Coronary artery (tissue), 2 donors: Measurements from ENCODE around the gene TRAT1.
"Not testable (repeated sequence)": the region's sequence is repeated elsewhere in the genome, so short reads cannot be mapped to it uniquely, and the experiment has no call there.

Experiments
- DNase-seq: peaks from one replicate; pipeline ENCODE4 v3.0.0-alpha.2; 2017; ENCODE audit warnings: low spot score
- H3K27ac ChIP-seq, 2 donors: fragments of 200-600 bp; sonication (generic); one replicate each; pipeline ENCODE4 v1.5.1; 2016 to 2019
- H3K4me3 ChIP-seq: fragments of 200-600 bp; sonication (generic); 2 replicates; pipeline ENCODE4 v1.5.1; 2016; ENCODE audit warnings: mild to moderate bottlenecking, moderate library complexity
- CTCF ChIP-seq: fragments of 200-600 bp; sonication (generic); IDR thresholded peaks from one replicate; pipeline ENCODE4 v1.5.1; 2019; ENCODE audit warnings: antibody characterized with exemption

The TRAT1 gene

GRCh38 chr3:108806316-108806715 lies 16.3 kb upstream of the TRAT1 start:
- Histone ChIP-seq H3K4me3 (no peak overlapping the region), H3K27ac (no peak overlapping the region)
- no peak for DNase-seq
- TF ChIP-seq CTCF: no peak

GRCh38 chr3:108818404-108818803 lies 4.2 kb upstream of the TRAT1 start:
- no peak overlapping the region for H3K27ac ChIP-seq
- no peak for DNase-seq
- H3K4me3 ChIP-seq: no peak overlapping the region
- no peak for TF ChIP-seq CTCF

GRCh38 chr3:108820586-108820985 lies 2.0 kb upstream of the TRAT1 start:
- no peak overlapping the region for H3K4me3 ChIP-seq

GRCh38 chr3:108823227-108823626 lies 641 bp downstream of the TRAT1 start:
- Histone ChIP-seq H3K27ac (no peak overlapping the region), H3K4me3 (no peak overlapping the region)
- no peak for TF ChIP-seq CTCF
- no peak for DNase-seq

More at GRCh38 chr3:108820586-108820985, 2.0 kb upstream of the TRAT1 start:
- no peak for TF ChIP-seq CTCF
- no peak overlapping the region for H3K27ac ChIP-seq
- no peak for DNase-seq

GRCh38 chr3:108823803-108824202 lies 1.2 kb downstream of the TRAT1 start:
- not testable (repeated sequence) for H3K27ac ChIP-seq, DNase-seq, H3K4me3 ChIP-seq

- TF ChIP-seq CTCF: no peak
- Histone ChIP-seq H3K27ac (no peak overlapping the region), H3K4me3 (no peak overlapping the region)
- no peak for DNase-seq
Observed at GRCh38 chr3:108826309-108827187, 4.0 kb downstream of the TRAT1 start.

- DNase-seq: no peak
- Histone ChIP-seq H3K4me3 (no peak overlapping the region), H3K27ac (no peak overlapping the region)
- TF ChIP-seq CTCF: no peak
Observed at GRCh38 chr3:108830381-108830780, 7.8 kb downstream of the TRAT1 start.
